Gastrocnemius medialis (tissue), 4 donors: ENCODE measurements around the gene ACKR2. TPM values are rescaled to one million over a fixed set of nuclear protein-coding genes. Genes with fewer than 3 reads are reported as not detected.

Experiments used
- ATAC-seq, 2 donors: fragments of 150-250 bp; one replicate each; pipeline ENCODE4 v1.9.1; 2016
- DNase-seq, 2 donors: peaks; one replicate each; pipeline ENCODE4 v3.0.0-alpha.2; 2019
- H3K27ac ChIP-seq, 4 donors: fragments of 200-600 bp; sonication (generic); 1 replicate in 1 of 4; 2 replicates in 3 of 4; pipeline ENCODE4 v1.5.1; 2016 to 2018; ENCODE audit warnings: mild to moderate bottlenecking in 2 of 4, moderate library complexity in 1 of 4
- H3K27me3 ChIP-seq, 3 donors: fragments of 200-600 bp; sonication (generic) in 2 of 3; 1 replicate in 1 of 3; 2 replicates in 2 of 3; pipeline versions ENCODE4 v1.5.1 to v1.6.0; 2016 to 2019; ENCODE audit warnings: mild to moderate bottlenecking in 1 of 3, moderate library complexity in 1 of 3
- H3K36me3 ChIP-seq, 2 donors: fragments of 200-600 bp; sonication (generic) in 1 of 2; one replicate each; pipeline ENCODE4 v1.5.1; 2017 to 2018
- H3K4me1 ChIP-seq, 2 donors: fragments of 200-600 bp; sonication (generic) in 1 of 2; one replicate each; pipeline ENCODE4 v1.5.1; 2016 to 2017; ENCODE audit warnings: mild to moderate bottlenecking in 2 of 2
- H3K4me3 ChIP-seq, 4 donors: fragments of 200-600 bp; sonication (generic) in 3 of 4; 1 replicate in 1 of 4; 2 replicates in 3 of 4; pipeline ENCODE4 v1.5.1; 2016 to 2019; ENCODE audit warnings: mild to moderate bottlenecking in 2 of 4
- H3K9me3 ChIP-seq, 3 donors: fragments of 200-600 bp; sonication (generic) in 2 of 3; 1 replicate in 1 of 3; 2 replicates in 2 of 3; pipeline ENCODE4 v1.5.1; 2016 to 2019
- CTCF ChIP-seq, 5 experiments: fragments of 450-650 bp in 3 of 5; fragments of 200-600 bp in 2 of 5; sonication (generic) in 2 of 5; IDR thresholded peaks in 4 of 5; conservative IDR thresholded peaks in 1 of 5; 1 replicate in 4 of 5; 2 replicates in 1 of 5; pipeline ENCODE4 v1.5.1; 2016 to 2019; ENCODE audit warnings: antibody characterized with exemption in 5 of 5, mild to moderate bottlenecking in 3 of 5, moderate library complexity in 3 of 5
- POLR2A ChIP-seq, 2 donors: fragments of 450-650 bp; IDR thresholded peaks; one replicate each; pipeline ENCODE4 v1.6.1; 2017; ENCODE audit warnings: antibody characterized with exemption in 2 of 2, mild to moderate bottlenecking in 2 of 2, moderate library complexity in 2 of 2
- in situ Hi-C, 4 donors: fragments of 200-750 bp; cut with MboI; loops; one replicate each; pipeline versions ENCODE4 v1.15.0 to v1.8.0; 2017; ENCODE audit warnings: low sequenced_read_pairs in 4 of 4
- intact Hi-C: fragments of 100-400 bp; cut with DNase I; formaldehyde crosslinking; loops from one replicate; pipeline ENCODE4 v1.15.1; 2023; ENCODE audit warnings: low total_unique reads
- total RNA-seq, 4 donors: library from RNA; depleted of rRNA; stranded (reverse); fragments of >200 nt; gene quantifications; one replicate each; pipeline versions ENCODE4 v1.1.0 to v1.2.3, GENCODE V29; 2016

Gene ACKR2
- total RNA-seq, 4 donors from 2014 or later = 0.23 to 1.1 (median 0.51) TPM; not detected in 1

- Histone ChIP-seq H3K9me3 (no peaks in the 10 kb centered on the region), H3K4me3 (no peak overlapping the region), H3K27me3 (no peaks in the 10 kb centered on the region), H3K36me3 (no peaks in the 10 kb centered on the region), H3K27ac (no peak overlapping the region), H3K4me1 (no peaks in the 10 kb centered on the region)
- in situ Hi-C loops (loop anchor here (5.0 to 10.0 kb wide), 3 partner anchors 48 to 52 kb away; no protein-coding TSS in a partner anchor), intact Hi-C loops (no loop called here)
- no peak for ATAC-seq
- no peak for DNase-seq
- TF ChIP-seq POLR2A (IDR thresholded peaks at IDR 0.05) (no peak), CTCF (IDR thresholded peaks at IDR 0.05 in 4 of 5, conservative IDR thresholded peaks at IDR 0.05 in 1 of 5) (no peak)
These were observed 27.2 kb downstream of the ACKR2 start for GRCh38 chr3:42836150-42837123.

- in situ Hi-C loops (loop anchor here (5.0 to 10.0 kb wide), 3 partner anchors 46 to 54 kb away; no protein-coding TSS in a partner anchor), intact Hi-C loops (loop anchor here (2.0 kb wide), 1 partner anchor 58 kb away; no protein-coding TSS in a partner anchor)
- Histone ChIP-seq H3K27me3 (no peaks in the 10 kb centered on the region), H3K27ac (no peak overlapping the region), H3K4me1 (no peaks in the 10 kb centered on the region), H3K4me3 (no peak overlapping the region), H3K36me3 (no peaks in the 10 kb centered on the region), H3K9me3 (no peaks in the 10 kb centered on the region)
- TF ChIP-seq CTCF (IDR thresholded peaks at IDR 0.05 in 4 of 5, conservative IDR thresholded peaks at IDR 0.05 in 1 of 5) = no peak
- TF ChIP-seq POLR2A (IDR thresholded peaks at IDR 0.05) = no peak
- DNase-seq = no peak
- no peak for ATAC-seq
These were observed 29.3 kb downstream of the ACKR2 start for GRCh38 chr3:42838571-42838970.

DNA sequence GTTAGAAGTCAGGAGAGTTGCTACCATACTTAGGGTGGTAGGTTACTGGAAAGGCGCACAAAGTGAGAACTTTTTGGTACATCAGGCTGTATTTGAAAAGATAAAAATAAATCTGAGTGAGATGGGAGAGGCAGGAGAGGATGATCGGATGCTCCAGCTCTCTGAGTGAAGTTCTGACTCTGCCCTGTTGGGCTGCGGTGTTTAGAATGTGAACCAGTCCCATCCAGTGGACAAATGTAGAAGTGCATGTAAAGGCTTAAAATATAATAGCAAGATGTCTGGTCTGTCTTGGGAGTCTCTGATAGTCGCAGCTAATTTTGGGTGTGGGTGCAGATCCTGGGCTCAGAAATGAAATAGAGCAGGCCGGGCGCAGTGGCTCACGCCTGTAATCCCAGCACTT is 30.4 kb downstream of the ACKR2 start:
- intact Hi-C loops (loop anchor here (2.0 kb wide), 1 partner anchor 59 kb away; no protein-coding TSS in a partner anchor), in situ Hi-C loops (loop anchor here (5.0 to 10.0 kb wide), 3 partner anchors 45 to 55 kb away; no protein-coding TSS in a partner anchor)
- no peaks in the 10 kb centered on the region for H3K27me3 ChIP-seq
- H3K4me1 ChIP-seq = no peaks in the 10 kb centered on the region
- no peak overlapping the region for H3K27ac ChIP-seq
- H3K36me3 ChIP-seq = no peaks in the 10 kb centered on the region
- H3K4me3 ChIP-seq = no peak overlapping the region
- no peaks in the 10 kb centered on the region for H3K9me3 ChIP-seq
- peak; percentile 95 to 96 for ATAC-seq
- TF ChIP-seq POLR2A (IDR thresholded peaks at IDR 0.05) (no peak), CTCF (IDR thresholded peaks at IDR 0.05 in 4 of 5, conservative IDR thresholded peaks at IDR 0.05 in 1 of 5) (peak; percentile 70 to 87 (median 80))
- DNase-seq = peak in 1 of 2 donors; percentile 32

GRCh38 chr3:42841332-42841731 is 32.1 kb downstream of the ACKR2 start:
- DNase-seq (no peak), ATAC-seq (no peak)
- TF ChIP-seq CTCF (IDR thresholded peaks at IDR 0.05 in 4 of 5, conservative IDR thresholded peaks at IDR 0.05 in 1 of 5) (no peak), POLR2A (IDR thresholded peaks at IDR 0.05) (no peak)
- H3K27me3 ChIP-seq = no peaks in the 10 kb centered on the region
- H3K9me3 ChIP-seq = no peaks in the 10 kb centered on the region
- intact Hi-C loops (no loop called here), in situ Hi-C loops (no loop called here)
- H3K36me3 ChIP-seq = no peaks in the 10 kb centered on the region
- no peak overlapping the region for H3K4me3 ChIP-seq
- H3K27ac ChIP-seq = no peak overlapping the region
- H3K4me1 ChIP-seq = peaks cover 5% of the 10 kb centered on the region in 2 donors
